Peyer's patch (tissue), 4 donors: ENCODE results near the gene NUMBL.

ENCODE experiments used
- CTCF ChIP-seq, 6 experiments: fragments of 450-650 bp in 4 of 6; fragments of 200-600 bp in 2 of 6; sonication (generic) in 1 of 6; IDR thresholded peaks; one replicate each; pipeline ENCODE4 v1.5.1; 2017 to 2019; ENCODE audit warnings: antibody characterized with exemption in 6 of 6, mild to moderate bottlenecking in 3 of 6, moderate library complexity in 1 of 6
- POLR2A ChIP-seq, 2 donors: fragments of 450-650 bp; IDR thresholded peaks; one replicate each; pipeline ENCODE4 v1.5.1; 2017; ENCODE audit warnings: antibody characterized with exemption in 2 of 2, mild to moderate bottlenecking in 2 of 2, moderate library complexity in 2 of 2

GRCh38 chr19:40697007-40697406 lies 6.6 kb upstream of the NUMBL start:
- TF ChIP-seq CTCF (IDR thresholded peaks at IDR 0.05) (no peak), POLR2A (IDR thresholded peaks at IDR 0.05) (no peak)
